A673 (cell line): ENCODE results near the gene ATRNL1.

ENCODE experiments used
- CTCF ChIP-seq: fragments of 300-800, 200-600 bp; sonication (generic); conservative IDR thresholded peaks from 2 replicates; pipeline ENCODE4 v1.5.1; 2017; ENCODE audit warnings: low read depth, mild to moderate bottlenecking, antibody characterized with exemption, low read length, moderate library complexity, mixed read lengths
- EZH2 ChIP-seq: fragments of 200-600 bp; sonication (generic); IDR thresholded peaks from 2 replicates; pipeline ENCODE4 v1.6.1; 2017; ENCODE audit warnings: borderline replicate concordance, low read depth, mild to moderate bottlenecking, mixed read lengths, antibody characterized with exemption, low read length; ENCODE audit not compliant: poor library complexity, severe bottlenecking

GRCh38 chr10:115918812-115919211 is 825.6 kb downstream of the ATRNL1 start:
- no peak for TF ChIP-seq CTCF
- TF ChIP-seq EZH2: no peak
